Neural progenitor cell (in vitro differentiated cells): ENCODE results near the gene PCGF3. TPM values are rescaled to one million over a fixed set of nuclear protein-coding genes. Genes with fewer than 3 reads are reported as not detected.
"Not testable (repeated sequence)": the region's sequence is repeated elsewhere in the genome, so short reads cannot be mapped to it uniquely, and the experiment has no call there.

Experiments used
- DNase-seq: peaks from one replicate; pipeline ENCODE4 v3.0.0-alpha.2; 2016; ENCODE audit warnings: low spot score
- H2AFZ ChIP-seq: fragments of 200-600 bp; sonication (generic); replicated peaks from 2 replicates; pipeline ENCODE4 v1.6.1; 2016; ENCODE audit warnings: antibody characterized with exemption
- H3F3A ChIP-seq: fragments of 200-600 bp; sonication (generic); 2 replicates; pipeline ENCODE4 v1.6.1; 2016; ENCODE audit warnings: antibody characterized with exemption, low read depth
- H3K27ac ChIP-seq: fragments of 200-600 bp; sonication (generic); 2 replicates; pipeline ENCODE4 v1.5.1; 2016; ENCODE audit warnings: mild to moderate bottlenecking
- H3K27me3 ChIP-seq: fragments of 200-600 bp; sonication (generic); 2 replicates; pipeline ENCODE4 v1.6.1; 2016; ENCODE audit warnings: mild to moderate bottlenecking, moderate library complexity
- H3K36me3 ChIP-seq: fragments of 200-600 bp; sonication (generic); 2 replicates; pipeline ENCODE4 v1.5.1; 2016
- H3K4me1 ChIP-seq: fragments of 200-600 bp; sonication (generic); 2 replicates; pipeline ENCODE4 v1.6.1; 2016; ENCODE audit warnings: mixed run types
- H3K4me2 ChIP-seq: fragments of 200-600 bp; sonication (generic); 2 replicates; pipeline ENCODE4 v1.6.1; 2016
- H3K4me3 ChIP-seq: fragments of 200-600 bp; sonication (generic); 2 replicates; pipeline ENCODE4 v1.5.1; 2016
- H3K79me2 ChIP-seq: fragments of 200-600 bp; sonication (generic); 2 replicates; pipeline ENCODE4 v1.6.1; 2016; ENCODE audit warnings: low read depth
- H3K9ac ChIP-seq: fragments of 200-600 bp; sonication (generic); 2 replicates; pipeline ENCODE4 v1.6.1; 2016
- H3K9me3 ChIP-seq: fragments of 200-600 bp; sonication (generic); 2 replicates; pipeline ENCODE4 v1.5.1; 2016; ENCODE audit warnings: low read depth
- H4K20me1 ChIP-seq: fragments of 200-600 bp; sonication (generic); 2 replicates; pipeline ENCODE4 v1.6.1; 2016; ENCODE audit warnings: low read depth
- H3K27ac Mint-ChIP-seq: 3 replicates; pipeline ENCODE4 v1.8.0; 2021; ENCODE audit warnings: mixed read lengths
- H3K27me3 Mint-ChIP-seq: 2 replicates; pipeline ENCODE4 v1.8.0; 2022; ENCODE audit warnings: low read depth, mild to moderate bottlenecking, inconsistent platforms, moderate library complexity, mixed read lengths; ENCODE audit not compliant: insufficient read depth
- H3K36me3 Mint-ChIP-seq: 3 replicates; pipeline ENCODE4 v1.8.0; 2021; ENCODE audit warnings: mixed read lengths
- H3K4me1 Mint-ChIP-seq: 3 replicates; pipeline ENCODE4 v1.8.0; 2021; ENCODE audit warnings: mixed read lengths
- H3K4me3 Mint-ChIP-seq: 3 replicates; pipeline ENCODE4 v1.8.0; 2021; ENCODE audit warnings: mild to moderate bottlenecking, moderate library complexity, mixed read lengths
- H3K9me3 Mint-ChIP-seq: 3 replicates; pipeline ENCODE4 v1.8.0; 2020; ENCODE audit warnings: mixed read lengths
- CTCF ChIP-seq: fragments of 200-600 bp; sonication (generic); IDR thresholded peaks from 2 replicates; pipeline ENCODE4 v1.5.1; 2017; ENCODE audit warnings: antibody characterized with exemption, mild to moderate bottlenecking
- EZH2 ChIP-seq: fragments of 200-600 bp; sonication (generic); IDR thresholded peaks from 2 replicates; pipeline ENCODE4 v1.6.1; 2017; ENCODE audit warnings: antibody characterized with exemption, mild to moderate bottlenecking, moderate library complexity
- EZH2phosphoT487 ChIP-seq: fragments of 200-600 bp; sonication (generic); IDR thresholded peaks from 2 replicates; pipeline ENCODE4 v1.6.1; 2017; ENCODE audit warnings: antibody characterized with exemption
- total RNA-seq: library from RNA; depleted of rRNA; stranded (reverse); fragments of >200 nt; gene quantifications from 2 replicates; pipeline ENCODE4 v1.2.3, GENCODE V29; 2015; ENCODE audit warnings: low replicate concordance

PCGF3 gene
- total RNA-seq, 1 donor from 2014 or later = 44.7 TPM

DNA sequence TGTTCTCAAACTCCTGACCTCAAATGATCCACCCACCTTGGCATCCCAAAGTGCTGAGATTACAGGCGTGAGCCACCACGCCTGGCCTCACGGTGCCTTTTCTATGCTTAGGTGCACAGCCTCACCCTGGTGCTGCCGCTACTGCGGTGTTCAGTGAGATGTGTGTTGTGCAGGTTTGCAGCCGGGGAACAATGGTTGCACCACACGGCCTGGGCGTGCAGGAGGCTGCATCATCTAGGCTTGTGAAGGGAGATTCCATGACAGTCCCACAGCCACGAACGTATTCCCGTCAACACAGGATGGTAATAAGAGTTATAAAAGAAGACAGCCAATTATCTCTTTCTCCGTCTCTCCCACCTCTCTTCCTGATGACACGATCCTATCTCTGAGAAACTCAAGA lies 98.3 kb downstream of the PCGF3 start:
- no peak overlapping the region for H3K27ac Mint-ChIP-seq
- Histone ChIP-seq H3K4me2 (no peak overlapping the region), H3K4me3 (no peak overlapping the region), H4K20me1 (no peaks in the 10 kb centered on the region), H3K27ac (no peak overlapping the region), H3K9ac (no peak overlapping the region), H3K27me3 (peaks cover 49% of the 10 kb centered on the region), H3K4me1 (no peaks in the 10 kb centered on the region), H3K9me3 (no peaks in the 10 kb centered on the region), H3K36me3 (no peaks in the 10 kb centered on the region), H2AFZ (no peak overlapping the region), H3F3A (no peaks in the 10 kb centered on the region), H3K79me2 (no peaks in the 10 kb centered on the region)
- no peak for TF ChIP-seq EZH2phosphoT487
- no peak for TF ChIP-seq EZH2
- no peak for TF ChIP-seq CTCF
- H3K27me3 Mint-ChIP-seq = peaks cover 2% of the 10 kb centered on the region
- H3K36me3 Mint-ChIP-seq = no peaks in the 10 kb centered on the region
- no peaks in the 10 kb centered on the region for H3K4me1 Mint-ChIP-seq
- peaks cover 2% of the 10 kb centered on the region for H3K9me3 Mint-ChIP-seq
- DNase-seq = no peak
- H3K4me3 Mint-ChIP-seq = no peak overlapping the region

- no peaks in the 10 kb centered on the region for H3K4me1 ChIP-seq
- H4K20me1 ChIP-seq = no peaks in the 10 kb centered on the region
- H3K79me2 ChIP-seq = no peaks in the 10 kb centered on the region
- H3K36me3 Mint-ChIP-seq = no peaks in the 10 kb centered on the region
- H3K4me1 Mint-ChIP-seq = no peaks in the 10 kb centered on the region
- no peaks in the 10 kb centered on the region for H3F3A ChIP-seq
- H3K27me3 Mint-ChIP-seq = no peaks in the 10 kb centered on the region
- peaks cover 2% of the 10 kb centered on the region for H3K9me3 Mint-ChIP-seq
- no peak overlapping the region for H3K4me3 ChIP-seq
- H3K27ac Mint-ChIP-seq = no peak overlapping the region
- no peak overlapping the region for H3K27ac ChIP-seq
- no peak overlapping the region for H2AFZ ChIP-seq
- no peak for DNase-seq
- peaks cover 54% of the 10 kb centered on the region for H3K27me3 ChIP-seq
- TF ChIP-seq EZH2 (no peak), CTCF (no peak), EZH2phosphoT487 (no peak)
- H3K9me3 ChIP-seq = no peaks in the 10 kb centered on the region
- H3K4me2 ChIP-seq = no peak overlapping the region
- H3K4me3 Mint-ChIP-seq = no peak overlapping the region
- no peaks in the 10 kb centered on the region for H3K36me3 ChIP-seq
- H3K9ac ChIP-seq = no peak overlapping the region
Observed at GRCh38 chr4:804804-805203, 99.2 kb downstream of the PCGF3 start.

GRCh38 chr4:806979-807378 lies 101.3 kb downstream of the PCGF3 start:
- not testable (repeated sequence) for H3K9me3 Mint-ChIP-seq, H3K36me3 Mint-ChIP-seq, H2AFZ ChIP-seq, H3K27ac Mint-ChIP-seq, H3K36me3 ChIP-seq, H3K27ac ChIP-seq, H3K9ac ChIP-seq, H4K20me1 ChIP-seq, H3K9me3 ChIP-seq, DNase-seq, H3K4me1 ChIP-seq, H3K4me3 ChIP-seq, H3K4me2 ChIP-seq, H3K4me1 Mint-ChIP-seq, H3K79me2 ChIP-seq, H3F3A ChIP-seq, H3K27me3 Mint-ChIP-seq, H3K4me3 Mint-ChIP-seq
- peaks cover 67% of the 10 kb centered on the region for H3K27me3 ChIP-seq

- no peaks in the 10 kb centered on the region for H3K4me1 ChIP-seq
- TF ChIP-seq EZH2 = no peak
- no peak for TF ChIP-seq CTCF
- TF ChIP-seq EZH2phosphoT487 = no peak
- no peak overlapping the region for H2AFZ ChIP-seq
- Mint-ChIP-seq H3K27ac (no peak overlapping the region), H3K9me3 (peaks cover 2% of the 10 kb centered on the region), H3K4me1 (no peaks in the 10 kb centered on the region), H3K27me3 (peaks cover 13% of the 10 kb centered on the region), H3K4me3 (no peak overlapping the region), H3K36me3 (no peaks in the 10 kb centered on the region)
- no peaks in the 10 kb centered on the region for H3K9me3 ChIP-seq
- no peak overlapping the region for H3K27ac ChIP-seq
- no peak for DNase-seq
- no peaks in the 10 kb centered on the region for H3K36me3 ChIP-seq
- peaks cover 71% of the 10 kb centered on the region for H3K27me3 ChIP-seq
- H3K9ac ChIP-seq = no peak overlapping the region
- H4K20me1 ChIP-seq = no peaks in the 10 kb centered on the region
- H3K4me2 ChIP-seq = no peak overlapping the region
- no peaks in the 10 kb centered on the region for H3F3A ChIP-seq
- H3K4me3 ChIP-seq = no peak overlapping the region
- H3K79me2 ChIP-seq = no peaks in the 10 kb centered on the region
Observed at GRCh38 chr4:807792-808191, 102.2 kb downstream of the PCGF3 start.
